Fibroblast of pulmonary artery (primary cell): ENCODE results near the gene TBC1D2B.

Experiments
- DNase-seq: peaks from one replicate; pipeline ENCODE4 v3.0.0-alpha.2; 2010; ENCODE audit warnings: low read depth
- H3K4me3 ChIP-seq: replicated peaks from 2 replicates; pipeline ENCODE4 v1.5.1; 2011; ENCODE audit warnings: low read depth, mild to moderate bottlenecking, control low read depth, low read length, moderate library complexity
- CTCF ChIP-seq: IDR thresholded peaks from 2 replicates; pipeline ENCODE4 v1.5.1; 2011; ENCODE audit warnings: mild to moderate bottlenecking, control low read depth, low read length, inconsistent platforms; ENCODE audit errors: missing control alignments

Gene TBC1D2B

DNA sequence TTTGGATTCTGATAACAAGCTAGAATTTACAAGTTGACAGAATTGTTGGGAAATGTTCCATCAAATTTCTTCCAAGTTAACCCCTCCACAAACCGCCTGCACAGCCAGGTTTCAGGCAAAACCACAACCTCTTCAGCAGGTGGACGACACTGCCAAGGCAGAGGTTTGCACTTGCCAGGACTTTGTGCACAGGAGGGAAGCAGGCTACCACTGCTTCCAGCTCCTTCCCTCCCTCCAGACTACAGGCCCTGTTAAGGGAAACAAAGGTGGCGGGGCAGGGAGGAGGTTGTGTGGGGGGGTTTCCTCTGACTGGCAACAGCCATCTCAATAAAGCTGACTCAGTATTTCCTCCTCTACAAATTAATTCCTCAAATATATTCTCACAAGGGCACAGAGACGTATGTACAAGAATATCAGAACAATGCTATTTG is 42.2 kb downstream of the TBC1D2B start:
- DNase-seq = peak; percentile 69
- TF ChIP-seq CTCF = no peak
- no peak overlapping the region for H3K4me3 ChIP-seq

DNA sequence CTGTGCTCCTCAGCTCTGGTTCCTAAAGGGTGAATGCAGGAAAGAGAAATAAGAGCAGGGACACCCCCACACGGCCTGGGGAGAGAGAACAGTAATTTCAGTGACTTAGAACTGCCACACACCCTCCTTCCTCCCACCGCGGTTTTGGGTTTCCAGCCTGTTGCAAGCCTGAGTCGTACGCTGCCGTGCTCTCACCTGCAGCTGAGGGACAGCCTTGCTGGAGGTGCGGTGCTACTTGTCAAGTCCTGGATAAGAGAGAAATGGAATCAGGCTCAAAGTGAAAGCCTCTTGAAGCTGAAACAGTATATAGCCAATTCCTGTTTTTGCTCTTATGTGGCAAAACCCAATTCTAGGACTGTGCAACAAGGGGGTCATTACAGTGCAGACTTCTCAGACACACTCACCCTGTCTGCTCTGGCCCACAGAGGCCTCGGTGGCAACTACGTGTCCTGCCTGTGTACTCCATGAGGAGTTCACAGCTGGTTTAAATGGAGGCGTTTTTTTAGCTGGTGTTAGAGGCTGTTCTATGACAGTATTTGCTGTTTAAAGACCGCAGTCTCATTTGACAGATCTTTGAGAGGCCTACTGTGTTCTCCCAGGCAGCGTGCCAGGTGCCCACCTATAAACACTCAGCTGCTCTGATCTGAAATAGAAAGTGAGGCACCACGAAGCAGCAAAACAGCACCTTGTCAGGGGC is 42.9 kb downstream of the TBC1D2B start:
- no peak overlapping the region for H3K4me3 ChIP-seq
- no peak for DNase-seq

GRCh38 chr15:78033864-78034263 is 43.6 kb downstream of the TBC1D2B start:
- peak; percentile 33 for DNase-seq
- no peak overlapping the region for H3K4me3 ChIP-seq
- TF ChIP-seq CTCF = no peak

More for the DNA sequence above, 42.9 kb downstream of the TBC1D2B start:
- TF ChIP-seq CTCF = no peak

GRCh38 chr15:78032671-78033070 is 44.8 kb downstream of the TBC1D2B start:
- no peak for DNase-seq
- no peak for TF ChIP-seq CTCF

GRCh38 chr15:78024883-78025282 is 52.6 kb downstream of the TBC1D2B start:
- no peak for DNase-seq
- no peak for TF ChIP-seq CTCF
- H3K4me3 ChIP-seq = no peak overlapping the region

More at GRCh38 chr15:78032671-78033070, 44.8 kb downstream of the TBC1D2B start:
- no peak overlapping the region for H3K4me3 ChIP-seq

DNA sequence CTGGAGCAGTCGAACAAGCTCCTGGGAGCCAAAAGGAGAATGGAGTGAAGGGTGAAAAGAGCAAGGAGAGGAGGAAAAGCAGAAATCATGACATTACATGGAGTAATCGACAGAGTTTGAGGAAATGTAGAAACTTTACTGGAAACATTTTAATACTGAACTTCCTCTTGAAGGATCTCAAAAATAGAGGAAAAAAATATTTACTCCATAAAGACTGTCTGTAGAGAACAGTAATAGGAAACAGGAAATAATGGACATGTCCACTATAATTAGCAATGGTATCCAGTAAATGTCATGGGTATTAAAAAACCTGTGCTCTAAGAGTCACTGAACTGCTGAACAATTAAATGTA is 53.0 kb downstream of the TBC1D2B start:
- TF ChIP-seq CTCF = no peak
- H3K4me3 ChIP-seq = no peak overlapping the region
- DNase-seq = no peak
